DMS53 treated with DMSO at 0.1 percent for 48 hours (cell line): ENCODE results near the gene DHRS9.
"Not testable (repeated sequence)": the region's sequence is repeated elsewhere in the genome, so short reads cannot be mapped to it uniquely, and the experiment has no call there.

Experiments used
- DNase-seq: peaks from one replicate; lab custom pipeline; 2025; ENCODE audit not compliant: unreplicated experiment; lab: John Stamatoyannopoulos, UW

DHRS9 gene

DNA sequence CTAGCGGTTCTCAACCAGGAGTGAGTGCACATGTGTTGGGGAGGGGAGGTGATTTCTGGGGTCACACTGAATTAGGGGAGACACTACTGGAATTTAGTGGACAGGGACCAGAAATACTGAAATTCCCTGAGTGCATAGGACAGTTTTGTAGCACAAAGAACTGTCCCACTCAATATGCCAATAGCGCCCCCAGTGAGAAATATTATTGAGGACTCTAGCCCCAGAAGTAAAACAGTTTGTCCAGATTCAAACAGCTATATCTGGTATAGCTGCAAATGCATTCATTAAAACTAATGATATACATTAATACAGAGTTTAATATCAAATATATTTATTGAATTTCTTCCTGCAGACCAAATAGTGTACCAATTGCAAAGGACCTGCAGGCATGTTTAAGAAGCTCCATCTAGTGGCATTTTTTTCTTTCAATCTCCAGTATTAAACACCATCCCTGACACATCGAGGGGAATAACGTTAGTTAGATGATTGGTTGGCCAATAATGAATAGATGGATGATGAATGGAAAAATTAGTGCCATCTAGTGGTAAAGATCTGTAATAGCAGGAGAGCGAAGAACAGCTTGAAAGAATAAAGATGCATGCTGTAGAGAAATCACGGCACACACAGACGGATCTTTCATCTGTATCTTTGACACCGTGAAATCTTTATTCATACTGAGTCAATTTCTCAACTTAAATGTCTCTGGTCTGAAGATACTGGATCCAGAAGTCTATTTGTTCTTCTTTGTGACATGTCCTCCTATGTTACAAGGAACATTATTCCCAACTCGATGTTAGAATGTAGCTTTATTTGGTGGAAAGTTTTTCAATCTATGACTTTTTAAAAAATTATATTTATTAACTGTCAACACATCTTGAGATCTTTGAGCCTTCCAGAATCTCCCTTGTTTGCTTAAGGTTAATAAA is 62.5 kb downstream of the DHRS9 start:
- peak; percentile 69 for DNase-seq

DNA sequence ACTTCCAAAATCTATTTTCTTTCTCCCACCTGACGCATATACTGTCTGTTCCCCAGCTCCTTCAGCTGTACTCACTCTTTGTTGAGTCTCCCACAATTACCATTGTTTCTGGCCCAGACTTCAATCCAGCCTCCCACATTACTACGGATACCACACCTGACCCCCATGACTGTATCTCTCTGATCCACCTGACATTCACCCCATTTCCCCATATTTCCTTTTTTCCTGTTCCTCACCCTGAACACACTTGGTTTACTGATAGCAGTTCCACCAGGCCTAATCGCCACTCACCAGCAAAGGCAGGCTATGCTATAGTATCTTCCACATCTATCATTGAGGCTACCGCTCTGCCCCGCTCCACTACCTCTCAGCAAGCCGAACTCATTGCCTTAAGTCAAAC is 64.9 kb downstream of the DHRS9 start:
- not testable (repeated sequence) for DNase-seq

DNA sequence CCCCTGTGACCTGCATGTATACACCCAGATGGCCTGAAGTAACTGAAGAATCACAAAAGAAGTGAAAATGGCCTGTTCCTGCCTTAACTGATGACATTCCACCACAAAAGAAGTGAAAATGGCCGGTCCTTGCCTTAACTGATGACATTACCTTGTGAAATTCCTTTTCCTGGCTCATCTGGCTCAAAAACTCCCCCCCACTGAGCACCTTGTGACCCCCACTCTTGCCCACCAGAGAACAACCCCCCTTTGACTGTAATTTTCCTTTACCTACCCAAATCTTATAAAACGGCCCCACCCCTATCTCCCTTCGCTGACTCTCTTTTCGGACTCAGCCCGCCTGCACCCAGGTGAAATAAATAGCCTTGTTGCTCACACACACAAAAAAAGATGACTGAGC is 67.1 kb downstream of the DHRS9 start:
- not testable (repeated sequence) for DNase-seq

DNA sequence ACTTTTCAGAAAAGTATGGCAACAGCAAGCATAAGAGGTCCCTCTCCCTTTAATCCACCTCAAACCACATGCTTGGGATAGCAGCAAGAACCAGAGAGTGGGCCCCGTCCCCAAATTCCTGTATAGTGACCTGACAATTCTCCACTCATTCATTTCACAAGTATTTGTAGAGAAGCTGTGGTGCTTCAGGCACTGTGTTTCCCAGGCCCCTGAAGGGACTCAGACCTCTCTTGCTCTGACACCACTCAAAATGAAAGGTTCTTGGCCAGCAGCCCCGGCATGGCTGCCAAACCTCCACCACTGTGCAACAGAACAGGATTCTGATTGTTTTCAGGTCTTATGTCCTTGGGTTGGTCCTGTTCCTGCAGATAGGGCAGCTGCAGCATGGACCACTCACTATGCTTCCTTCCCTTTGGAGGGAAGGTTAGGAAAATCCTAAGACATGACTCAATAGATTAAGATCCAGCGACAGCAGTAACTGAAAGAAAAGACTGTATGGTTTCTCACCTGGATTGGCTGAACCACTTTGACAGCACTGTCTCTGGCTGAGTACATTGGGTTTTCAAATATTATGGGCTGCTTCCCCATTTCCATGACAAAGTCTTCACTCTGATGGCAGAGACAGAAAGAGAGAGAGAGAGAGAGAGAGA is 67.6 kb downstream of the DHRS9 start:
- DNase-seq: no peak

DNA sequence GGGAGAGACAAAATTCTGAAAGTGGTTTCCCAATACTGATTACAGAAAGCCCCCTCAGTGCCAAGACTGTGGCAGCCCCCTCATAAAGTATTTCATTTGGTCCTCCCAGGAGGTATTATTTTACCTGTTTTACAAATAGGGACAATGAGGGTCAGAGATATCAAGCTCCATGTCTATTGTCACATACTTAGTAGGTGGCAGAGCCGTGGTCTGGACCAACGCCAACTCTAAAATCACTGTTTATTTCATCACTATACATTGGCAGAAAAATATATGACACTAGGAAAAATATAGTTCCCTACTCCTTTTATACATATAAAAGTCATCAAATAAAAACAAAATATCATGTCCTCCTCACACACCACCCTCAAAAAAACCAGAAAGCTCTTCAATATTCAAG is 68.6 kb downstream of the DHRS9 start:
- no peak for DNase-seq

DNA sequence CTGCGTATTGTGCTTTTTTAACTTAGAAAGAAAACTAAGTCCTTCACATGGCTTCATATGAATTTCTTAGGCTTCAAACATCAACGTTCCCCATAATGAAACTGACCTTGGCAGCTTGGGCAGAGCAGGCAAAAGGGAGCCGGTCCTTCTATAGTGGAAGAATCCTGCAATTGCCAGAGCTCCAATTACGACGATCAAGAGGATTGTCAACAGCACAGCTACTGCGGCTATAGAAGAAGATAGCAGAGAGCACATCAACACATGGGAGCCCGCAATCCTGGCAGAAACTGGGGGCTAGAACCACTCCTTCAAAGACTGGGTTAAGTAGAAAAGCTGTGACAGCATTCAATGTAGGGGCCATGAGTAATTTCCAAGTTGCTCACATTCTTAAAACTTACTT is 69.8 kb downstream of the DHRS9 start:
- DNase-seq: no peak

DNA sequence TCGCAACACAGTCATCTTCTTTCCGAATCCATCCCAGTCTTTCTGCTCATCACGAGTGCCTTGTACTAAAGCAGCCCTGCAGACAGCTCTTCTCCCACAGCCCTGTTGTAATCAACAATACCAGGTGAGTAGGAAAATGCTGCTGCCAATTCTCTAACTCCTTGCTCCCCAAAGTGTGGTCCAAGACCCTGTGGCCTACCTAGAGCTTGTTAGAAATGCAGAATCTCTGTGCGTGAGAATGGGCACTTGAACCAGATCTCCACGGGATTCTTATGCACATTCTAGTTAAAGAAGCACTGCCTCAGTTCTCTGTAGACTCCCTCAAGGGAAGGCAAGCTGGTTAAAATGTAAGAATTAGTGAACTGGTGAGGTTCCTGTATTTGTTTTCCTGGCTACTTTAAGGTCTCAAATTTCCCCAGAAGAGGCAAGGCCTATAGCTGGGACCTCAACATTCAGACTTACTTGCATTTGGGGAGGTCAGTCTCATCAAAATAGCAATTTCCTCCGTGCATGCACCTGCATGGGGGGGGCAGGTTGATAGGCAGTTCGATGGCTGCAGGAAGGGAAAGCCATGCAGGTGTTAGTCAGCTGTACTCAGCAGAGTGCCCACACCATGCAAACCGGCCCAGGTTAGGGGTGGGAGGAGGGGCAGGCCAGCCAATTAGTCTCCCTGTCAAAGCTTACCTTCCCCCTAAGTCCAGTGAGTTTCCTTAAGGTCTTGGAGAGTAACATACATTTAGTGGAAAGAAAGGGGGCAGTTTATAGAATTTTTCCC is 70.8 kb downstream of the DHRS9 start:
- no peak for DNase-seq

DNA sequence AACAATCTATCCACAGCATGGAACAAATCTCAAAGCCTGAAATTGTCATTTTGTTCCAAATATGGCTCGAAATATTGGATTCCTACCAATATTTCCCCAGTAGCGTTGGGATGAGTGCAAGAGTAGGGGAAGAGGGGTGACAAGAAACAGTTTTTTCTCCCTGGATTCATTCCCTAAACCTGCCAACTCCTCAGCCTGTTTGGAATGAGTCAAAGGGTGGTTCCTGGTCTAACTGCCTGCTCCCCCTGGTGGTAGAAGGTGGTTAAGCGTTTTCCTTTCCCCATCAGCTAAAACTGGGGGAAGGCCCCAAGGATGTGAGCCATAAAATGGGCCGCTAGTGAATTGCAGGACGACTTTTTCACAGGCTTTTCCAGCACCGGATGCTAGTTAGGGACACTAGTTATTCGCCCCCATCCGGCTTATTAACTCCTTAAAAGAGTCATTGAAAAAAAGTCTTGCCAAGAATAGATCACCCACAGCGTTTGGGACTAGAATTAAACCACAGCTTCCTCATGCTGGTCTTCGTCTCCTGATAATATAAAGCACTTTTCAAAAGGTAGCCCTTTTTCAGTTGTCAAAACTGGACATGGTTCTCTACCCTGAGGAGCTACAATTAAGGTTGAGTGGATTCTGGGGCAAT is 72.5 kb downstream of the DHRS9 start:
- peak; percentile 60 for DNase-seq

DNA sequence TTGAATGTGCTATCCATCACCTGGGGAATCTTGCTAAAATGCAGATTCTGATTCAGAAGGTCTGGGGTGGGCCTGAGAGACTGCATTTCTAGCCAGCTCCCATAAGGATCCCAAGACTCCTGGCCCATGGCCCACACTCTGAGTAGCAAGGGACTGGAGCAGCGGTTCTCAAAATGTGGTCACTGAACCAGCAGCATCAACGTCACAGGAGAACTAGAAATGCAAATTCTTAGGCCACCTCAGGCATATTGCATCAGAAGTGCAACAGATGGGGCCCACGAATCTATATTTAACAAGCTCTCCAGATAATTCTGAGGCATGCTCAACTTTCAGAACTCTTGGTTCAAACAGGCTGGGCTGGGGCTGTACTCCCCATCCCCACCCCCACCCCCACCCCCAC is 74.6 kb downstream of the DHRS9 start:
- no peak for DNase-seq
